Right ventricle myocardium inferior (tissue), 1 donor: Measurements from ENCODE around the gene HPDL. TPM values are rescaled to one million over a fixed set of nuclear protein-coding genes. Genes with fewer than 3 reads are reported as not detected.
A peak's percentile ranks its signal among the peaks of the same experiment; 100 is the strongest.
"Not testable (repeated sequence)": the region's sequence is repeated elsewhere in the genome, so short reads cannot be mapped to it uniquely, and the experiment has no call there.

ENCODE experiments used
- ATAC-seq: fragments of 200-7000 bp; cut with Tn5 transposase; one replicate; pipeline ENCODE4 v1.9.1; 2020; ENCODE audit warnings: mild to moderate bottlenecking, moderate library complexity
- DNase-seq: peaks from one replicate; pipeline ENCODE4 v3.0.0; 2021; ENCODE audit errors: missing footprints
- intact Hi-C: fragments of 100-400 bp; cut with DNase I; formaldehyde crosslinking; loops from one replicate; pipeline ENCODE4 v1.11.0; 2022
- long read RNA-seq: library from polyadenylated mRNA; unstranded; transcript quantifications from one replicate; pipeline ENCODE4 v2.0.0, GENCODE V29; 2021
- total RNA-seq: library from RNA; stranded (reverse); fragmentation: NEBNext Ultra II Directional; extraction: Animal tissue kit (Norgen Biotek cat#: 25700); gene quantifications from one replicate; pipeline ENCODE4 v1.2.1, GENCODE V29; 2021
- donor health status: DM: no; HTN: yes; CAD: no; lungs with severe emphysema.

The HPDL gene
- not detected for total RNA-seq
- long read RNA-seq, result 0 reads

- DNase-seq, result peak; percentile 77
- intact Hi-C loops, result no loop called here
- ATAC-seq, result peak; percentile 81
These were observed at the start of gene HPDL for GRCh38 chr1:45326627-45327623. Gene HPDL, plus strand, starts transcription at chr1:45326895. Its CDS starts 254 bp downstream, at chr1:45327149.

- DNase-seq (no peak), ATAC-seq (no peak)
- intact Hi-C loops, result no loop called here
These were observed 44.3 kb upstream of the HPDL start for GRCh38 chr1:45282351-45282750.

- intact Hi-C loops, DNase-seq, ATAC-seq: not testable (repeated sequence)
These were observed 41.8 kb upstream of the HPDL start for GRCh38 chr1:45284858-45285257.

- intact Hi-C loops, DNase-seq, ATAC-seq: not testable (repeated sequence)
These were observed 40.2 kb upstream of the HPDL start for GRCh38 chr1:45286521-45286920.

GRCh38 chr1:45291002-45291401, 35.7 kb upstream of the HPDL start:
- DNase-seq, ATAC-seq, intact Hi-C loops: not testable (repeated sequence)

- intact Hi-C loops, result no loop called here
- DNase-seq (no peak), ATAC-seq (no peak)
These were observed 35.0 kb upstream of the HPDL start for GRCh38 chr1:45291716-45292115.

GRCh38 chr1:45297666-45298356, 28.9 kb upstream of the HPDL start:
- ATAC-seq (no peak), DNase-seq (no peak)
- intact Hi-C loops, result no loop called here

GRCh38 chr1:45299296-45299695, 27.4 kb upstream of the HPDL start:
- DNase-seq (no peak), ATAC-seq (no peak)
- intact Hi-C loops, result no loop called here

- DNase-seq (no peak), ATAC-seq (no peak)
- intact Hi-C loops, result loop anchor here (5.0 kb wide), 1 partner anchor 192 kb away; the partner anchor contains the start of gene TESK2
These were observed 26.6 kb upstream of the HPDL start for GRCh38 chr1:45299981-45300668.

GRCh38 chr1:45300669-45300997, 26.1 kb upstream of the HPDL start:
- DNase-seq (no peak), ATAC-seq (no peak)
- intact Hi-C loops, result loop anchor here (5.0 kb wide), 1 partner anchor 192 kb away; the partner anchor contains the start of gene TESK2

GRCh38 chr1:45302505-45303150, 24.1 kb upstream of the HPDL start:
- intact Hi-C loops, result loop anchor here (1.0 to 5.0 kb wide), 3 partner anchors 190 to 572 kb away; partner anchors contain the start of genes RNU5D-1, TESK2 and UROD

GRCh38 chr1:45303520-45304310, 23.0 kb upstream of the HPDL start:
- DNase-seq (peak; percentile 98), ATAC-seq (peak; percentile 98)
- intact Hi-C loops, result loop anchor here (1.0 to 5.0 kb wide), 5 partner anchors 37 to 573 kb away; partner anchors contain the start of genes MUTYH, RNU5D-1, TESK2 and TOE1

More at GRCh38 chr1:45302505-45303150, 24.1 kb upstream of the HPDL start:
- no peak for ATAC-seq
- peak; percentile 70 for DNase-seq

- ATAC-seq (no peak), DNase-seq (no peak)
- intact Hi-C loops, result loop anchor here (2.0 to 5.0 kb wide), 3 partner anchors 36 to 468 kb away; partner anchors contain the start of genes MUTYH, TESK2 and TOE1
These were observed 22.2 kb upstream of the HPDL start for GRCh38 chr1:45304311-45305081.

GRCh38 chr1:45305231-45305630, 21.5 kb upstream of the HPDL start:
- intact Hi-C loops, result loop anchor here (2.0 kb wide), 2 partner anchors 36 to 468 kb away; partner anchors contain the start of genes MUTYH and TOE1
- DNase-seq (no peak), ATAC-seq (no peak)

GRCh38 chr1:45306319-45306718, 20.4 kb upstream of the HPDL start:
- DNase-seq, result no peak

GRCh38 chr1:45306905-45307304, 19.8 kb upstream of the HPDL start:
- ATAC-seq, result no peak
- no peak for DNase-seq
- intact Hi-C loops, result no loop called here

More at GRCh38 chr1:45306319-45306718, 20.4 kb upstream of the HPDL start:
- ATAC-seq, result no peak
- intact Hi-C loops, result no loop called here

- intact Hi-C loops, result no loop called here
- DNase-seq, result no peak
- no peak for ATAC-seq
These were observed 12.4 kb upstream of the HPDL start for GRCh38 chr1:45314266-45314665.
